NB4 (cell line): ENCODE measurements around the gene SPATS1.

Experiments used
- CTCF ChIP-seq: IDR thresholded peaks from one replicate; pipeline ENCODE4 v1.5.1; 2012; ENCODE audit warnings: low read depth, low read length
- MAX ChIP-seq: IDR thresholded peaks from 2 replicates; pipeline ENCODE4 v1.6.1; 2011; ENCODE audit warnings: low read depth, low read length
- POLR2A ChIP-seq: IDR thresholded peaks from 2 replicates; pipeline ENCODE4 v1.6.1; 2011; ENCODE audit warnings: mild to moderate bottlenecking; ENCODE audit not compliant: insufficient read length; ENCODE audit errors: extremely low read depth

- TF ChIP-seq CTCF (no peak), POLR2A (no peak), MAX (no peak)
Measured at GRCh38 chr6:44373051-44373450, 30.6 kb downstream of the SPATS1 start.
